HepG2 (cell line): ENCODE measurements around the gene MFGE8. TPM values are rescaled to one million over a fixed set of nuclear protein-coding genes. Genes with fewer than 3 reads are reported as not detected.
A peak's percentile ranks its signal among the peaks of the same experiment; 100 is the strongest.

Experiments
- ATAC-seq: fragments of 200-7000 bp; cut with Tn5 transposase; 3 replicates; pipeline ENCODE4 v1.9.1; 2020; ENCODE audit warnings: mild to moderate bottlenecking, moderate library complexity
- BruUV-seq: library from RNA; stranded (reverse); fragments of 400-500 nt; replicated peaks from 2 replicates; lab custom pipeline; 2021; lab: Mats Ljungman, UMichigan
- CTCF ChIA-PET: fragments of 300-600 bp; formaldehyde crosslinking; extraction: SDS; loops from one replicate; lab custom pipeline; 2021; ENCODE audit warnings: low total read pairs, inconsistent platforms, low intra/inter-chr PET ratio; lab: Yijun Ruan, JAX
- POLR2A ChIA-PET: fragments of 350-600 bp; sonication (Branson Sonifier 250); formaldehyde crosslinking; loops from one replicate; lab custom pipeline; 2020; ENCODE audit warnings: antibody characterized with exemption, inconsistent platforms; lab: Yijun Ruan, JAX
- DNase-seq: peaks from one replicate; pipeline ENCODE4 v3.0.0-alpha.2; 2015; ENCODE audit warnings: low spot score
- FAIRE-seq: peaks from 3 replicates; lab custom pipeline; 2011; peaks lifted over from hg19 to GRCh38; lab: Jason Lieb, UNC
- H2AFZ ChIP-seq: one replicate; pipeline ENCODE4 v1.6.1; 2011; ENCODE audit warnings: low read length, inconsistent platforms
- H3K27ac ChIP-seq: fragments of 300-600 bp; 3 replicates; pipeline ENCODE4 v1.8.0; 2011; ENCODE audit warnings: mixed run types, mild to moderate bottlenecking, mixed read lengths, low read length, inconsistent platforms; ENCODE audit not compliant: insufficient read depth; ENCODE audit errors: extremely low read length
- H3K27me3 ChIP-seq, 2 experiments: fragments of 200-600 bp in 1 of 2; 2 replicates in 1 of 2; 3 replicates in 1 of 2; pipeline versions ENCODE4 v1.6.0 to v1.8.0; 2011; ENCODE audit warnings: low read length in 2 of 2, mild to moderate bottlenecking in 2 of 2, moderate library complexity in 2 of 2, inconsistent platforms in 1 of 2; ENCODE audit not compliant: insufficient read depth in 2 of 2, control insufficient read depth in 1 of 2
- H3K36me3 ChIP-seq, 2 experiments: fragments of 200-600 bp in 1 of 2; replicated peaks in 1 of 2; 2 replicates in 1 of 2; 3 replicates in 1 of 2; pipeline versions ENCODE4 v1.5.1 to v1.8.0; 2011; ENCODE audit warnings: low read length in 2 of 2, inconsistent platforms in 1 of 2; ENCODE audit not compliant: insufficient read depth in 2 of 2, control insufficient read depth in 1 of 2
- H3K4me1 ChIP-seq: 2 replicates; pipeline ENCODE4 v1.5.1; 2012; ENCODE audit warnings: low read length, inconsistent platforms; ENCODE audit not compliant: insufficient read depth
- H3K4me2 ChIP-seq: 2 replicates; pipeline ENCODE4 v1.6.0; 2011; ENCODE audit warnings: low read depth, low read length, inconsistent platforms
- H3K4me3 ChIP-seq, 3 experiments: fragments of 200-600 bp in 1 of 3; sonication (generic), shearing (Covaris generic) in 1 of 3; replicated peaks in 1 of 3; 2 replicates each; pipeline ENCODE4 v1.5.1; 2011 to 2016; ENCODE audit warnings: low read length in 3 of 3, inconsistent platforms in 2 of 3, low read depth in 2 of 3, mild to moderate bottlenecking in 2 of 3, control low read depth in 1 of 3, mixed read lengths in 1 of 3; ENCODE audit not compliant: insufficient read depth in 1 of 3
- H3K79me2 ChIP-seq: one replicate; pipeline ENCODE4 v1.6.1; 2011; ENCODE audit warnings: low read length, inconsistent platforms; ENCODE audit not compliant: insufficient read depth
- H3K9ac ChIP-seq: 2 replicates; pipeline ENCODE4 v1.6.0; 2011; ENCODE audit warnings: mild to moderate bottlenecking, low read depth, low read length, inconsistent platforms; ENCODE audit not compliant: insufficient read depth
- H3K9me3 ChIP-seq: 2 replicates; pipeline ENCODE4 v1.5.1; 2012; ENCODE audit warnings: mild to moderate bottlenecking, low read length
- H4K20me1 ChIP-seq: 2 replicates; pipeline ENCODE4 v1.6.0; 2011; ENCODE audit warnings: inconsistent platforms, mild to moderate bottlenecking, low read length, moderate library complexity; ENCODE audit not compliant: insufficient read depth
- FOXM1 ChIP-seq: sonication (generic); formaldehyde crosslinking; IDR thresholded peaks from 2 replicates; pipeline ENCODE4 v1.5.0; 2020; ENCODE audit warnings: missing genetic modification reagents
- NR2C2 ChIP-seq: sonication (generic); formaldehyde crosslinking; IDR thresholded peaks from 2 replicates; pipeline ENCODE4 v1.4.0; 2020; ENCODE audit warnings: missing genetic modification reagents, mild to moderate bottlenecking, moderate library complexity, borderline replicate concordance
- RFXAP ChIP-seq: sonication (generic); formaldehyde crosslinking; IDR thresholded peaks from 2 replicates; pipeline ENCODE4 v1.4.0; 2020; ENCODE audit warnings: missing genetic modification reagents, borderline replicate concordance
- TCF12 ChIP-seq, 2 experiments: fragments of 450-650 bp in 1 of 2; sonication (generic) in 1 of 2; formaldehyde crosslinking in 1 of 2; IDR thresholded peaks; 2 replicates each; pipeline versions ENCODE4 v1.6.1 to v1.8.0; 2017 to 2022; ENCODE audit warnings: antibody characterized with exemption in 1 of 2, mild to moderate bottlenecking in 1 of 2, missing genetic modification reagents in 1 of 2, moderate library complexity in 1 of 2
- WGBS: methylation state at CpG from one replicate; pipeline ENCODE4 v1.1.6; 2017; ENCODE audit warnings: low lambda C conversion rate; 5-methylcytosine and 5-hydroxymethylcytosine counted together
- in situ Hi-C: cut with HindIII; loops from 2 replicates; pipeline ENCODE4 v1.10.0; 2017; ENCODE audit warnings: low pct_unique_long_range_greater_than_20kb; ENCODE audit not compliant: extremely low pct_ligation_motif_present
- intact Hi-C: fragments of 100-400 bp; cut with micrococcal nuclease; formaldehyde crosslinking; loops from one replicate; pipeline ENCODE4 v1.10.0; 2022; ENCODE audit not compliant: unreplicated experiment
- polyA plus RNA-seq, 8 experiments: library from polyadenylated mRNA; depleted of rRNA in 3 of 8; stranded (reverse) in 7 of 8; unstranded in 1 of 8; fragments of >200 nt; fragmentation: Illumina TruSeq in 4 of 8; extraction: Trizol in 4 of 8; gene quantifications; 2 replicates each; pipeline versions ENCODE4 v1.2.1 to v1.2.3, GENCODE V29; 2011 to 2016; ENCODE audit warnings: low read depth in 4 of 8, missing spikeins in 1 of 8, mixed read lengths in 1 of 8; ENCODE audit not compliant: insufficient read depth in 1 of 8
- total RNA-seq, 5 experiments: library from RNA; depleted of rRNA; stranded (reverse); fragments of >200 nt; fragmentation: Illumina TruSeq; extraction: Trizol; gene quantifications; 2 replicates each; pipeline ENCODE4 v1.2.3, GENCODE V29; 2016; ENCODE audit warnings: low read depth in 1 of 5
- TF ChIP-seq, protein P1 (sequence below): sonication (generic); formaldehyde crosslinking; IDR thresholded peaks from 2 replicates; pipeline ENCODE4 v1.5.0; 2020; ENCODE audit warnings: mild to moderate bottlenecking, missing genetic modification reagents, borderline replicate concordance
- TF ChIP-seq, protein P2 (sequence below): sonication (generic); formaldehyde crosslinking; IDR thresholded peaks from 2 replicates; pipeline ENCODE4 v1.4.0; 2020; ENCODE audit warnings: missing genetic modification reagents, mild to moderate bottlenecking, borderline replicate concordance
- TF ChIP-seq, protein P3 (sequence below): sonication (generic); formaldehyde crosslinking; IDR thresholded peaks from 2 replicates; pipeline ENCODE4 v1.5.1; 2020; ENCODE audit warnings: mild to moderate bottlenecking, missing genetic modification reagents, borderline replicate concordance
- TF ChIP-seq, protein P4 (sequence below): sonication (generic); formaldehyde crosslinking; conservative IDR thresholded peaks from 2 replicates; pipeline ENCODE4 v1.4.0; 2020; ENCODE audit warnings: mild to moderate bottlenecking, missing genetic modification reagents, moderate library complexity
- TF ChIP-seq, protein P5 (sequence below), 2 experiments: sonication (generic) in 1 of 2; formaldehyde crosslinking in 1 of 2; IDR thresholded peaks; 2 replicates each; pipeline versions ENCODE4 v1.4.0 to v1.6.1; 2018 to 2020; ENCODE audit warnings: missing genetic modification reagents in 2 of 2, borderline replicate concordance in 1 of 2, low read depth in 1 of 2, mild to moderate bottlenecking in 1 of 2, missing biosample characterization in 1 of 2

MFGE8 gene
- total and polyA plus RNA-seq, 2 of the 13 experiments (the other 11 are each of a cell fraction or from before 2014, with no cell fraction given), result 3.4 to 22.1 TPM

DNA sequence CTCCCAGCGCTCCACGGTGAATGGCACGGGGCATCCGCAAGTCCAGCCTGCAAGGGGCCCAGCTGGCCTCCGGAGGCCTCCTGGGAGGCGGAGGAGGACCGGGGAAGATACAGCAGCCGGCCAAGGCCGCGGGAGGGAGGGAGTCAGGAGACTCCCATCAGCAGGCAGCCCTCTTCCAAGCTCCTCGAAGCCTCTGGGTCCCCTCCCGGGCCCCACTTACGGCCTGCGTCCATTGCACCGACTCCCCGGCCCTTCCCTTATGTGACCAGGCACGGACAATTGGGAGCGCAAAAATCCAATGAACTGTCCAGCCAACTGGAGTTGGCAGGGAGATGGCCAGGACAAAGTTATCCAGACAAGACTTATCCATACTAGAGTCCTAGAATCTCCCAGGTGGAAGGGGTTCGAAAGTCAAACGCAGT lies 668 bp downstream of the MFGE8 start:
- WGBS, result 6% methylated on average over 9 of the region's 20 CpGs
- FAIRE-seq (no peak), ATAC-seq (peak; percentile 29), DNase-seq (no peak)
- H4K20me1 ChIP-seq, result no peaks in the 10 kb centered on the region
- H3K9ac ChIP-seq, result peak overlapping the region; percentile 25
- intact Hi-C loops, result no loop called here
- no peaks in the 10 kb centered on the region for H3K9me3 ChIP-seq
- in situ Hi-C loops, result no loop called here
- H3K79me2 ChIP-seq, result no peaks in the 10 kb centered on the region
- no peaks in the 10 kb centered on the region for H3K27me3 ChIP-seq
- no peaks in the 10 kb centered on the region for H3K36me3 ChIP-seq
- H3K4me2 ChIP-seq, result peak overlapping the region; percentile 74
- CTCF ChIA-PET, result interaction anchor here (1.3 kb wide), 1 partner anchor 8 kb away, joined by 4 read pairs; no protein-coding TSS in a partner anchor
- POLR2A ChIA-PET, result no interaction called here
- peak overlapping the region; percentile 46 to 76 (median 69) for H3K4me3 ChIP-seq
- no TSS peak for BruUV-seq
- peaks cover 18% of the 10 kb centered on the region for H3K4me1 ChIP-seq
- H3K27ac ChIP-seq, result no peak overlapping the region
- H2AFZ ChIP-seq, result no peak overlapping the region
- TF ChIP-seq RFXAP (CRISPR knock-in tag) (no peak), FOXM1 (CRISPR knock-in tag) (no peak), TCF12 (IDR thresholded peaks at IDR 0.05) (no peak), TCF12 (CRISPR knock-in tag; IDR thresholded peaks at IDR 0.05) (no peak), NR2C2 (no peak)
- TF ChIP-seq, protein P1, sequence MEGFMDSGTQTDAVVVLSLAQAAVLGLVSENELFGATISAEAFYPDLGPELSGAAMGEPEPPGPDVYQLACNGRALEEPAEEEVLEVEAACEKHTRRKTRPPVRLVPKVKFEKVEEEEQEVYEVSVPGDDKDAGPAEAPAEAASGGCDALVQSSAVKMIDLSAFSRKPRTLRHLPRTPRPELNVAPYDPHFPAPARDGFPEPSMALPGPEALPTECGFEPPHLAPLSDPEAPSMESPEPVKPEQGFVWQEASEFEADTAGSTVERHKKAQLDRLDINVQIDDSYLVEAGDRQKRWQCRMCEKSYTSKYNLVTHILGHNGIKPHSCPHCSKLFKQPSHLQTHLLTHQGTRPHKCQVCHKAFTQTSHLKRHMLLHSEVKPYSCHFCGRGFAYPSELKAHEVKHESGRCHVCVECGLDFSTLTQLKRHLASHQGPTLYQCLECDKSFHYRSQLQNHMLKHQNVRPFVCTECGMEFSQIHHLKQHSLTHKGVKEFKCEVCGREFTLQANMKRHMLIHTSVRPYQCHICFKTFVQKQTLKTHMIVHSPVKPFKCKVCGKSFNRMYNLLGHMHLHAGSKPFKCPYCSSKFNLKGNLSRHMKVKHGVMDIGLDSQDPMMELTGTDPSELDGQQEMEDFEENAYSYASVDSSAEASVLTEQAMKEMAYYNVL (CRISPR knock-in tag), result no peak
- TF ChIP-seq, protein P2, sequence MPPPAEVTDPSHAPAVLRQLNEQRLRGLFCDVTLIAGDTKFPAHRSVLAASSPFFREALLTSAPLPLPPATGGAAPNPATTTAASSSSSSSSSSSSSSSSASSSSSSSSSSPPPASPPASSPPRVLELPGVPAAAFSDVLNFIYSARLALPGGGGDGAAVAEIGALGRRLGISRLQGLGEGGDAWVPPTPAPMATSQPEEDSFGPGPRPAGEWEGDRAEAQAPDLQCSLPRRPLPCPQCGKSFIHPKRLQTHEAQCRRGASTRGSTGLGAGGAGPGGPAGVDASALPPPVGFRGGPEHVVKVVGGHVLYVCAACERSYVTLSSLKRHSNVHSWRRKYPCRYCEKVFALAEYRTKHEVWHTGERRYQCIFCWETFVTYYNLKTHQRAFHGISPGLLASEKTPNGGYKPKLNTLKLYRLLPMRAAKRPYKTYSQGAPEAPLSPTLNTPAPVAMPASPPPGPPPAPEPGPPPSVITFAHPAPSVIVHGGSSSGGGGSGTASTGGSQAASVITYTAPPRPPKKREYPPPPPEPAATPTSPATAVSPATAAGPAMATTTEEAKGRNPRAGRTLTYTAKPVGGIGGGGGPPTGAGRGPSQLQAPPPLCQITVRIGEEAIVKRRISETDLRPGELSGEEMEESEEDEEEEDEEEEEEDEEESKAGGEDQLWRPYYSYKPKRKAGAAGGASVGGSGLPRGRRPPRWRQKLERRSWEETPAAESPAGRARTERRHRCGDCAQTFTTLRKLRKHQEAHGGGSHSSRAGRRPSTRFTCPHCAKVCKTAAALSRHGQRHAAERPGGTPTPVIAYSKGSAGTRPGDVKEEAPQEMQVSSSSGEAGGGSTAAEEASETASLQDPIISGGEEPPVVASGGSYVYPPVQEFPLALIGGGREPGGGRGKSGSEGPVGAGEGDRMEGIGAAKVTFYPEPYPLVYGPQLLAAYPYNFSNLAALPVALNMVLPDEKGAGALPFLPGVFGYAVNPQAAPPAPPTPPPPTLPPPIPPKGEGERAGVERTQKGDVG (CRISPR knock-in tag), result no peak
- TF ChIP-seq, protein P3, sequence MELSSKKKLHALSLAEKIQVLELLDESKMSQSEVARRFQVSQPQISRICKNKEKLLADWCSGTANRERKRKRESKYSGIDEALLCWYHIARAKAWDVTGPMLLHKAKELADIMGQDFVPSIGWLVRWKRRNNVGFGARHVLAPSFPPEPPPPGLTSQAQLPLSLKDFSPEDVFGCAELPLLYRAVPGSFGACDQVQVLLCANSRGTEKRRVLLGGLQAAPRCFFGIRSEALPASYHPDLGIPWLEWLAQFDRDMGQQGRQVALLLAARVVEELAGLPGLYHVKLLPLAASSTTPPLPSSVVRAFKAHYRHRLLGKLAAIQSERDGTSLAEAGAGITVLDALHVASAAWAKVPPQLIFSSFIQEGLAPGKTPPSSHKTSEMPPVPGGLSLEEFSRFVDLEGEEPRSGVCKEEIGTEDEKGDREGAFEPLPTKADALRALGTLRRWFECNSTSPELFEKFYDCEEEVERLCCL (CRISPR knock-in tag), result no peak
- TF ChIP-seq, protein P4, sequence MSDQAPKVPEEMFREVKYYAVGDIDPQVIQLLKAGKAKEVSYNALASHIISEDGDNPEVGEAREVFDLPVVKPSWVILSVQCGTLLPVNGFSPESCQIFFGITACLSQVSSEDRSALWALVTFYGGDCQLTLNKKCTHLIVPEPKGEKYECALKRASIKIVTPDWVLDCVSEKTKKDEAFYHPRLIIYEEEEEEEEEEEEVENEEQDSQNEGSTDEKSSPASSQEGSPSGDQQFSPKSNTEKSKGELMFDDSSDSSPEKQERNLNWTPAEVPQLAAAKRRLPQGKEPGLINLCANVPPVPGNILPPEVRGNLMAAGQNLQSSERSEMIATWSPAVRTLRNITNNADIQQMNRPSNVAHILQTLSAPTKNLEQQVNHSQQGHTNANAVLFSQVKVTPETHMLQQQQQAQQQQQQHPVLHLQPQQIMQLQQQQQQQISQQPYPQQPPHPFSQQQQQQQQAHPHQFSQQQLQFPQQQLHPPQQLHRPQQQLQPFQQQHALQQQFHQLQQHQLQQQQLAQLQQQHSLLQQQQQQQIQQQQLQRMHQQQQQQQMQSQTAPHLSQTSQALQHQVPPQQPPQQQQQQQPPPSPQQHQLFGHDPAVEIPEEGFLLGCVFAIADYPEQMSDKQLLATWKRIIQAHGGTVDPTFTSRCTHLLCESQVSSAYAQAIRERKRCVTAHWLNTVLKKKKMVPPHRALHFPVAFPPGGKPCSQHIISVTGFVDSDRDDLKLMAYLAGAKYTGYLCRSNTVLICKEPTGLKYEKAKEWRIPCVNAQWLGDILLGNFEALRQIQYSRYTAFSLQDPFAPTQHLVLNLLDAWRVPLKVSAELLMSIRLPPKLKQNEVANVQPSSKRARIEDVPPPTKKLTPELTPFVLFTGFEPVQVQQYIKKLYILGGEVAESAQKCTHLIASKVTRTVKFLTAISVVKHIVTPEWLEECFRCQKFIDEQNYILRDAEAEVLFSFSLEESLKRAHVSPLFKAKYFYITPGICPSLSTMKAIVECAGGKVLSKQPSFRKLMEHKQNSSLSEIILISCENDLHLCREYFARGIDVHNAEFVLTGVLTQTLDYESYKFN, result 0 out of 2 replicates have a peak, but pooled peaks have one; percentile 1
- TF ChIP-seq, protein P5, sequence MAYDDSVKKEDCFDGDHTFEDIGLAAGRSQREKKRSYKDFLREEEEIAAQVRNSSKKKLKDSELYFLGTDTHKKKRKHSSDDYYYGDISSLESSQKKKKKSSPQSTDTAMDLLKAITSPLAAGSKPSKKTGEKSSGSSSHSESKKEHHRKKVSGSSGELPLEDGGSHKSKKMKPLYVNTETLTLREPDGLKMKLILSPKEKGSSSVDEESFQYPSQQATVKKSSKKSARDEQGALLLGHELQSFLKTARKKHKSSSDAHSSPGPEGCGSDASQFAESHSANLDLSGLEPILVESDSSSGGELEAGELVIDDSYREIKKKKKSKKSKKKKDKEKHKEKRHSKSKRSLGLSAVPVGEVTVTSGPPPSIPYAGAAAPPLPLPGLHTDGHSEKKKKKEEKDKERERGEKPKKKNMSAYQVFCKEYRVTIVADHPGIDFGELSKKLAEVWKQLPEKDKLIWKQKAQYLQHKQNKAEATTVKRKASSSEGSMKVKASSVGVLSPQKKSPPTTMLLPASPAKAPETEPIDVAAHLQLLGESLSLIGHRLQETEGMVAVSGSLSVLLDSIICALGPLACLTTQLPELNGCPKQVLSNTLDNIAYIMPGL (CRISPR knock-in tag; IDR thresholded peaks at IDR 0.05; ENCODE audit: borderline replicate concordance in 1 of 2, low read depth in 1 of 2), result 0 out of 4 replicates have a peak, but pooled peaks of 1 of the 2 experiments have one; percentile 2
